Trophoblast cell (in vitro differentiated cells and primary cell): Measurements from ENCODE around the gene MED12L.

Source experiments
- DNase-seq, 2 donors: peaks; one replicate each; pipeline ENCODE4 v3.0.0-alpha.2; 2016
- H2AFZ ChIP-seq: 2 replicates; pipeline ENCODE4 v1.6.1; 2013; ENCODE audit warnings: low read length, moderate library complexity, mild to moderate bottlenecking; ENCODE audit not compliant: insufficient read depth, poor library complexity
- H2AK5ac ChIP-seq: 2 replicates; pipeline ENCODE4 v1.6.1; 2013; ENCODE audit warnings: mild to moderate bottlenecking, low read length
- H2BK120ac ChIP-seq: 2 replicates; pipeline ENCODE4 v1.6.1; 2013; ENCODE audit warnings: low read length, mild to moderate bottlenecking, moderate library complexity; ENCODE audit not compliant: insufficient read depth, poor library complexity
- H2BK12ac ChIP-seq: 2 replicates; pipeline ENCODE4 v1.6.1; 2013; ENCODE audit warnings: mild to moderate bottlenecking, low read length, moderate library complexity
- H2BK5ac ChIP-seq: 2 replicates; pipeline ENCODE4 v1.6.1; 2013; ENCODE audit warnings: low read length, low read depth, moderate library complexity, mild to moderate bottlenecking; ENCODE audit not compliant: poor library complexity
- H3K14ac ChIP-seq: 2 replicates; pipeline ENCODE4 v1.6.1; 2013; ENCODE audit warnings: mild to moderate bottlenecking, low read length
- H3K18ac ChIP-seq: 2 replicates; pipeline ENCODE4 v1.6.1; 2013; ENCODE audit warnings: mild to moderate bottlenecking, low read length
- H3K23ac ChIP-seq: 2 replicates; pipeline ENCODE4 v1.6.1; 2013; ENCODE audit warnings: low read length
- H3K27ac ChIP-seq: 2 replicates; pipeline ENCODE4 v1.5.1; 2013; ENCODE audit warnings: low read depth, mild to moderate bottlenecking, inconsistent platforms, low read length, moderate library complexity
- H3K27me3 ChIP-seq: 2 replicates; pipeline ENCODE4 v1.6.1; 2013; ENCODE audit warnings: inconsistent platforms, mild to moderate bottlenecking, low read length, moderate library complexity; ENCODE audit not compliant: insufficient read depth
- H3K36me3 ChIP-seq, 2 experiments: 1 replicate in 1 of 2; 2 replicates in 1 of 2; pipeline ENCODE4 v1.6.1; 2013; ENCODE audit warnings: low read length in 2 of 2, mild to moderate bottlenecking in 2 of 2, moderate library complexity in 1 of 2; ENCODE audit not compliant: insufficient read depth in 2 of 2, control insufficient read depth in 1 of 2
- H3K4ac ChIP-seq: 2 replicates; pipeline ENCODE4 v1.6.1; 2013; ENCODE audit warnings: low read depth, mild to moderate bottlenecking, low read length, moderate library complexity
- H3K4me1 ChIP-seq, 2 experiments: 1 replicate in 1 of 2; 2 replicates in 1 of 2; pipeline ENCODE4 v1.6.1; 2013; ENCODE audit warnings: low read length in 2 of 2, mild to moderate bottlenecking in 2 of 2, moderate library complexity in 1 of 2; ENCODE audit not compliant: insufficient read depth in 2 of 2, control insufficient read depth in 1 of 2
- H3K4me2 ChIP-seq: 2 replicates; pipeline ENCODE4 v1.6.1; 2013; ENCODE audit warnings: inconsistent platforms, mild to moderate bottlenecking, low read length, moderate library complexity
- H3K4me3 ChIP-seq: 2 replicates; pipeline ENCODE4 v1.5.1; 2013; ENCODE audit warnings: mild to moderate bottlenecking, low read depth, low read length, inconsistent platforms
- H3K79me1 ChIP-seq: one replicate; pipeline ENCODE4 v1.6.1; 2013; ENCODE audit warnings: low read length
- H3K79me2 ChIP-seq: 2 replicates; pipeline ENCODE4 v1.6.1; 2013; ENCODE audit warnings: low read length, mild to moderate bottlenecking; ENCODE audit not compliant: control insufficient read depth, insufficient read depth, poor library complexity
- H3K9ac ChIP-seq: 2 replicates; pipeline ENCODE4 v1.6.1; 2013; ENCODE audit warnings: mild to moderate bottlenecking, low read length
- H3K9me3 ChIP-seq: 2 replicates; pipeline ENCODE4 v1.6.1; 2013; ENCODE audit warnings: low read depth, mild to moderate bottlenecking, control low read depth, inconsistent platforms, low read length; ENCODE audit not compliant: insufficient read depth
- H4K12ac ChIP-seq: 2 replicates; pipeline ENCODE4 v1.6.1; 2013; ENCODE audit warnings: low read depth, mild to moderate bottlenecking, low read length, moderate library complexity
- H4K8ac ChIP-seq: 2 replicates; pipeline ENCODE4 v1.6.1; 2013; ENCODE audit warnings: low read depth, mild to moderate bottlenecking, low read length, moderate library complexity
- H4K91ac ChIP-seq: one replicate; pipeline ENCODE4 v1.6.1; 2013; ENCODE audit warnings: low read depth, mild to moderate bottlenecking, low read length, moderate library complexity
- WGBS: extraction: QIAGEN DNeasy Blood & Tissue Kit; methylation state at CpG from one replicate; pipeline ENCODE4 v1.1.7; 2013; ENCODE audit warnings: missing lambda C conversion rate; ENCODE audit not compliant: insufficient read length, insufficient coverage; ENCODE audit errors: extremely low coverage; 5-methylcytosine and 5-hydroxymethylcytosine counted together

The MED12L gene

DNA sequence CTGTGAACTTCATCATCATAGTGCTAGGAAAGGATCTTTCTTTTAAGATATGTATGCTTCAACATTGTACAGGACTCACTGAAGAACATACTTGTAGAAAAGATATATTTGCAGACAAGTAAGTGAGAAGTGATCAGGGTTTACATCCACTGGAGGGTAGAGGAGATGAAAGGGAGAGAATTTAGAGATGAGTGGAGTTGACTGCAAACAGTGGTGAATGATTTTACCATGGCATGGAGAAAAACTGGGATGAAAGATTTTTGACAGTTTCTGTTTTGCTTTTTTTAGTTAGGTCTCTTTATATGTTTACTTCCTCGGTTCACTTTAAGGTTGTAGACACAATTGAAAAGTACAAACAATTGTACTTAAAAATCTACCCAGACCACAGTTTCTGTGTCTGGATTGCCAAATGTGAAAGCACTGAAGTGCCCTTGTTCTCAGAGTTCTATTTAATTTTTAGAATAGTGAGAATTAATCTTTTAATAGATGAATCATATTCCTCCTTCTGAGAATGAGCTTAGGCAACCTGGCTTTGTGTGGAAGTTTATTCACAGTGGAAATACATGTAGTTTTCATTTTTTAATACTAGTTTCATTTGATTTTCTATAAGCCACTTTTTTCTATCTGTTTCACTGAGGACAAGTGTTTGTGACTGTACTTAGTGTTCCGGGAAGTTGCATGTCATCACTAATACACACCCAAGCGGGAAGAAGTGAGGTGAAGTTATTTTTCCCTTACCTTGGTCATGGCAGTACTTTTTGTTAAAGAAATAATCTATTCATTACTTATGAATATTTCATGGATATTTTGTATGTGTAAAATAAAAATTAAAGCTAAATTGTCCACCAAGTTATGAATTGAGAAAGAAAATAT is 119.3 kb downstream of the MED12L start:
- no peak for DNase-seq
- H2BK12ac ChIP-seq, result no peak overlapping the region
- no peak overlapping the region for H2AFZ ChIP-seq
- H2BK5ac ChIP-seq, result no peak overlapping the region
- H3K4ac ChIP-seq, result no peak overlapping the region
- H3K9ac ChIP-seq, result no peak overlapping the region
- H4K8ac ChIP-seq, result no peak overlapping the region
- H3K36me3 ChIP-seq, result no peaks in the 10 kb centered on the region
- H2AK5ac ChIP-seq, result no peak overlapping the region
- H3K14ac ChIP-seq, result no peak overlapping the region
- H3K4me3 ChIP-seq, result no peak overlapping the region
- no peak overlapping the region for H2BK120ac ChIP-seq
- no CpG with 5 or more reads among the region's 3 CpGs for WGBS
- no peaks in the 10 kb centered on the region for H3K27me3 ChIP-seq
- H3K27ac ChIP-seq, result no peak overlapping the region
- H3K9me3 ChIP-seq, result no peaks in the 10 kb centered on the region
- no peak overlapping the region for H4K91ac ChIP-seq
- H3K79me1 ChIP-seq, result peaks cover 7% of the 10 kb centered on the region
- H3K79me2 ChIP-seq, result no peaks in the 10 kb centered on the region
- no peak overlapping the region for H4K12ac ChIP-seq
- H3K4me1 ChIP-seq, result no peaks in the 10 kb centered on the region
- H3K4me2 ChIP-seq, result no peak overlapping the region
- H3K18ac ChIP-seq, result no peak overlapping the region
- no peak overlapping the region for H3K23ac ChIP-seq

DNA sequence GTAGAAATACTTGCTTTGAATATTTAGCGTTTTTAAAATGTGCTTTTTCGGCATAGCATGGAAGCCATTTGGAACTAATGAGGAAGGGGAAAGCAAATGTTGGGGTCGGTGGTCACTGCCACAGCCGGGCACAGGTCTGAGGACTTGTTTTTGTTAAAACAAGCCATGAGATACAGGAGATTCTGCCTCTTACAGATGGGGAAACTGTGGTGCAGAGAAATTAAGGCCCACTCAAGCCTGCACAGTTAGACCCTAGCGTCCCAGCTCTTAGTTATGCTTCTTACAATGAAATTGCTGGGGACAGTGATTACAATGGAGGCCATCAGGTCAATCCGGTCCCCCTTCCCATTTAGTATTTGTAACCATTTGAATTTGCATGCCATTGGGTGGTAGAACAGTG is 120.0 kb downstream of the MED12L start:
- H3K79me1 ChIP-seq, result peaks cover 10% of the 10 kb centered on the region
- DNase-seq, result no peak
- no peaks in the 10 kb centered on the region for H3K27me3 ChIP-seq
- H3K36me3 ChIP-seq, result peaks cover 0 to 2% of the 10 kb centered on the region in 2 experiments
- no peaks in the 10 kb centered on the region for H3K4me1 ChIP-seq
- H2BK5ac ChIP-seq, result no peak overlapping the region
- H3K79me2 ChIP-seq, result no peaks in the 10 kb centered on the region
- no peak overlapping the region for H2AFZ ChIP-seq
- peak overlapping the region; percentile 40 for H3K18ac ChIP-seq
- H2AK5ac ChIP-seq, result no peak overlapping the region
- no peak overlapping the region for H4K8ac ChIP-seq
- no peak overlapping the region for H3K9ac ChIP-seq
- no peak overlapping the region for H4K91ac ChIP-seq
- no peak overlapping the region for H2BK12ac ChIP-seq
- H2BK120ac ChIP-seq, result no peak overlapping the region
- H3K4ac ChIP-seq, result no peak overlapping the region
- H3K27ac ChIP-seq, result no peak overlapping the region
- no peak overlapping the region for H4K12ac ChIP-seq
- no peak overlapping the region for H3K23ac ChIP-seq
- no peak overlapping the region for H3K14ac ChIP-seq
- WGBS, result no CpG with 5 or more reads among the region's 6 CpGs
- H3K4me3 ChIP-seq, result no peak overlapping the region
- H3K4me2 ChIP-seq, result no peak overlapping the region
- no peaks in the 10 kb centered on the region for H3K9me3 ChIP-seq

DNA sequence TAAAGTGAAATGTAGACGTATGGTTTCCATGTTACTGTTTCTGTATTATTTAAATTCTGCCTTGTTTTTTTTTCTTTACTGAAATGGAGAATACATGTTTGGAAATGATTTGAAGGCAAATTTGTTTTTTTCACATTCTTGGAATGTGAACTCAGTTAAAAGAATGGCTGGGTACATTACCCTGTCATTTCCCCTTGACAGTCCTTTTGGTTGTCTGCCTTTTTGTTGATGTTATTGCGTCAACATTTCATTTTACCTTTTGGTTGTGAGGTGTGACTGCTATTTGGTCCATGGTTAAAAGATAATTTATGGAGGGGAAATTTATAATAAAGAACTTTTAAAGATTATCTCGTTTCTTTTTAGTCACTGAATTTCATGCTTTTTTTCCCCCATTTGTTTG is 120.7 kb downstream of the MED12L start:
- no peak overlapping the region for H2BK12ac ChIP-seq
- H3K23ac ChIP-seq, result no peak overlapping the region
- no peak overlapping the region for H3K9ac ChIP-seq
- H3K18ac ChIP-seq, result no peak overlapping the region
- H3K79me2 ChIP-seq, result no peaks in the 10 kb centered on the region
- no peaks in the 10 kb centered on the region for H3K9me3 ChIP-seq
- H4K91ac ChIP-seq, result no peak overlapping the region
- no CpG with 5 or more reads among the region's 3 CpGs for WGBS
- H2BK120ac ChIP-seq, result no peak overlapping the region
- H3K14ac ChIP-seq, result no peak overlapping the region
- H4K12ac ChIP-seq, result no peak overlapping the region
- no peak overlapping the region for H4K8ac ChIP-seq
- H2AFZ ChIP-seq, result no peak overlapping the region
- peaks cover 10% of the 10 kb centered on the region for H3K79me1 ChIP-seq
- H3K4ac ChIP-seq, result no peak overlapping the region
- H3K4me1 ChIP-seq, result no peaks in the 10 kb centered on the region
- H3K27ac ChIP-seq, result no peak overlapping the region
- H3K4me2 ChIP-seq, result no peak overlapping the region
- H3K36me3 ChIP-seq, result peaks cover 0 to 2% of the 10 kb centered on the region in 2 experiments
- no peak overlapping the region for H2BK5ac ChIP-seq
- no peaks in the 10 kb centered on the region for H3K27me3 ChIP-seq
- DNase-seq, result no peak
- H2AK5ac ChIP-seq, result no peak overlapping the region
- no peak overlapping the region for H3K4me3 ChIP-seq

DNA sequence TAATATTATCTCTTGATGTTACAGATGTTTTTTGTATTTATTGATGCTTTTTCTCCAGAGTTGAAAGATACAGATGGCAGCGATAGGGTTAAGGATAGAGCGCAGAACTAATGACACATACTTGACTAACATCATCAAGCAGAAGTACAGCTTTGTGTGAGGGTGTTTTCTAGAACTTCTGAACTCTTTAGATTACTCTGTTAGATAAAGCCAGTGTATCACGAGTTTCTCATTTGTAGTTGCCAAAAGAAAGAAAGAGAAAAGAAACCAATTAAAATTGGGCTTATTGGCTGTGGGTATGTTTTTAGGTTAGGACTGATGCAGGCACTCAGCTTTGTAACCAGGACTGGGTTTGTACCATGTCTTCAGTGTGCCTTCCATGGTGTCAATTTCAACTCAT is 124.2 kb downstream of the MED12L start:
- no CpG with 5 or more reads among the region's 3 CpGs for WGBS

More for the DNA sequence above, 124.2 kb downstream of the MED12L start:
- Histone ChIP-seq H4K12ac (no peak overlapping the region), H3K9ac (no peak overlapping the region), H3K4ac (no peak overlapping the region), H2BK5ac (peak overlapping the region; percentile 56), H2AK5ac (no peak overlapping the region), H2BK12ac (peak overlapping the region; percentile 76), H3K4me1 (no peaks in the 10 kb centered on the region), H3K4me2 (no peak overlapping the region), H3K79me1 (peaks cover 10% of the 10 kb centered on the region), H3K18ac (no peak overlapping the region), H3K27ac (no peak overlapping the region), H3K23ac (no peak overlapping the region), H3K4me3 (no peak overlapping the region), H3K9me3 (no peaks in the 10 kb centered on the region), H3K27me3 (no peaks in the 10 kb centered on the region), H3K79me2 (no peaks in the 10 kb centered on the region), H4K8ac (no peak overlapping the region), H2AFZ (no peak overlapping the region), H3K14ac (no peak overlapping the region), H3K36me3 (peaks cover 2% of the 10 kb centered on the region in 2 experiments), H2BK120ac (peak overlapping the region; percentile 60), H4K91ac (peak overlapping the region; percentile 47)
- DNase-seq, result no peak
